Embryonic facial prominence (tissue), 1 donor: ENCODE measurements around the gene HSP90AB1.

Experiments
- DNase-seq: peaks from one replicate; pipeline ENCODE4 v3.0.0-alpha.2; 2016; ENCODE audit errors: extremely low spot score

Gene HSP90AB1

GRCh38 chr6:44286285-44286565, 39.3 kb downstream of the HSP90AB1 start:
- DNase-seq: no peak

GRCh38 chr6:44286747-44287146, 39.8 kb downstream of the HSP90AB1 start:
- DNase-seq: no peak

- DNase-seq: no peak
Observed at GRCh38 chr6:44289726-44290260, 42.9 kb downstream of the HSP90AB1 start.

- DNase-seq: no peak
Observed at GRCh38 chr6:44291841-44292240, 44.9 kb downstream of the HSP90AB1 start.

- DNase-seq: no peak
Observed at GRCh38 chr6:44292661-44293365, 45.9 kb downstream of the HSP90AB1 start.

GRCh38 chr6:44294832-44295791, 48.2 kb downstream of the HSP90AB1 start:
- no peak for DNase-seq

GRCh38 chr6:44297063-44298038, 50.5 kb downstream of the HSP90AB1 start:
- no peak for DNase-seq

GRCh38 chr6:44298055-44298803, 51.3 kb downstream of the HSP90AB1 start:
- DNase-seq: no peak

- no peak for DNase-seq
Observed at GRCh38 chr6:44298864-44299263, 52.0 kb downstream of the HSP90AB1 start.

GRCh38 chr6:44300292-44300823, 53.5 kb downstream of the HSP90AB1 start:
- DNase-seq: no peak

GRCh38 chr6:44301106-44301505, 54.2 kb downstream of the HSP90AB1 start:
- no peak for DNase-seq

GRCh38 chr6:44301782-44302564, 55.1 kb downstream of the HSP90AB1 start:
- no peak for DNase-seq

GRCh38 chr6:44302856-44303255, 56.0 kb downstream of the HSP90AB1 start:
- no peak for DNase-seq
